Measurements from ENCODE around the gene COMMD1. TPM values are rescaled to one million over a fixed set of nuclear protein-coding genes. Genes with fewer than 3 reads are reported as not detected.

Gene COMMD1
- total and polyA plus RNA-seq, 2 donors from 2014 or later = 38.5 to 99.4 TPM

GRCh38 chr2:61993422-61994024 is 88.0 kb downstream of the COMMD1 start:
- Histone ChIP-seq H3K27me3 (ENCODE audit: control insufficient read depth, insufficient read depth, low read length) (no peaks in the 10 kb centered on the region), H3K4me3 (ENCODE audit: low read length in 3 of 3) (no peak overlapping the region), H3K4me1 (ENCODE audit: control insufficient read depth in 2 of 3, insufficient read depth in 2 of 3, low read depth in 1 of 3, low read length in 3 of 3) (no peaks in the 10 kb centered on the region), H3K9me3 (ENCODE audit: control insufficient read depth in 2 of 3, insufficient read depth in 1 of 3, low read length in 3 of 3) (no peaks in the 10 kb centered on the region), H3K27ac (ENCODE audit: low read depth in 2 of 2, low read length in 2 of 2) (no peak overlapping the region), H3K36me3 (ENCODE audit: control insufficient read depth in 2 of 3, insufficient read depth in 3 of 3, low read length in 3 of 3) (no peaks in the 10 kb centered on the region), H3K9ac (ENCODE audit: low read length in 3 of 3) (no peak overlapping the region)
- TF ChIP-seq CTCF (IDR thresholded peaks at IDR 0.05; ENCODE audit: borderline replicate concordance, extremely low read depth, insufficient read depth) = peak; percentile 72
- intact Hi-C loops (cut with DNase I) = no loop called here
- peak in 2 of 5 donors; percentile 48 to 67 for DNase-seq
- peak; percentile 83 for FAIRE-seq

GRCh38 chr2:61994531-61994930 is 89.1 kb downstream of the COMMD1 start:
- Histone ChIP-seq H3K36me3 (ENCODE audit: control insufficient read depth in 2 of 3, insufficient read depth in 3 of 3, low read length in 3 of 3) (no peaks in the 10 kb centered on the region), H3K27me3 (ENCODE audit: control insufficient read depth, insufficient read depth, low read length) (no peaks in the 10 kb centered on the region), H3K27ac (ENCODE audit: low read depth in 2 of 2, low read length in 2 of 2) (no peak overlapping the region), H3K9ac (ENCODE audit: low read length in 3 of 3) (no peak overlapping the region), H3K4me1 (ENCODE audit: control insufficient read depth in 2 of 3, insufficient read depth in 2 of 3, low read depth in 1 of 3, low read length in 3 of 3) (no peaks in the 10 kb centered on the region), H3K4me3 (ENCODE audit: low read length in 3 of 3) (no peak overlapping the region), H3K9me3 (ENCODE audit: control insufficient read depth in 2 of 3, insufficient read depth in 1 of 3, low read length in 3 of 3) (no peaks in the 10 kb centered on the region)
- TF ChIP-seq CTCF (IDR thresholded peaks at IDR 0.05; ENCODE audit: borderline replicate concordance, extremely low read depth, insufficient read depth) = no peak
- intact Hi-C loops (cut with DNase I) = no loop called here
- DNase-seq (no peak), FAIRE-seq (no peak)

GRCh38 chr2:61995065-61995464 is 89.6 kb downstream of the COMMD1 start:
- no peak overlapping the region for H3K27ac ChIP-seq (ENCODE audit: low read depth in 2 of 2, low read length in 2 of 2)
- no peaks in the 10 kb centered on the region for H3K36me3 ChIP-seq (ENCODE audit: control insufficient read depth in 2 of 3, insufficient read depth in 3 of 3, low read length in 3 of 3)
- H3K9me3 ChIP-seq (ENCODE audit: control insufficient read depth in 2 of 3, insufficient read depth in 1 of 3, low read length in 3 of 3) = no peaks in the 10 kb centered on the region
- intact Hi-C loops (cut with DNase I) = no loop called here
- no peaks in the 10 kb centered on the region for H3K27me3 ChIP-seq (ENCODE audit: control insufficient read depth, insufficient read depth, low read length)
- H3K9ac ChIP-seq (ENCODE audit: low read length in 3 of 3) = no peak overlapping the region
- FAIRE-seq (no peak), DNase-seq (no peak)
- H3K4me1 ChIP-seq (ENCODE audit: control insufficient read depth in 2 of 3, insufficient read depth in 2 of 3, low read depth in 1 of 3, low read length in 3 of 3) = no peaks in the 10 kb centered on the region
- H3K4me3 ChIP-seq (ENCODE audit: low read length in 3 of 3) = no peak overlapping the region
- TF ChIP-seq CTCF (IDR thresholded peaks at IDR 0.05; ENCODE audit: borderline replicate concordance, extremely low read depth, insufficient read depth) = no peak

- Histone ChIP-seq H3K27me3 (ENCODE audit: control insufficient read depth, insufficient read depth, low read length) (no peaks in the 10 kb centered on the region), H3K4me1 (ENCODE audit: control insufficient read depth in 2 of 3, insufficient read depth in 2 of 3, low read depth in 1 of 3, low read length in 3 of 3) (no peaks in the 10 kb centered on the region), H3K36me3 (ENCODE audit: control insufficient read depth in 2 of 3, insufficient read depth in 3 of 3, low read length in 3 of 3) (no peaks in the 10 kb centered on the region), H3K9me3 (ENCODE audit: control insufficient read depth in 2 of 3, insufficient read depth in 1 of 3, low read length in 3 of 3) (no peaks in the 10 kb centered on the region), H3K9ac (ENCODE audit: low read length in 3 of 3) (no peak overlapping the region), H3K27ac (ENCODE audit: low read depth in 2 of 2, low read length in 2 of 2) (no peak overlapping the region), H3K4me3 (ENCODE audit: low read length in 3 of 3) (no peak overlapping the region)
- DNase-seq (no peak), FAIRE-seq (no peak)
- intact Hi-C loops (cut with DNase I) = no loop called here
- no peak for TF ChIP-seq CTCF (IDR thresholded peaks at IDR 0.05; ENCODE audit: borderline replicate concordance, extremely low read depth, insufficient read depth)
Measured at GRCh38 chr2:61995515-61995914, 90.0 kb downstream of the COMMD1 start.

Measured in kidney (tissue), 14 donors.